ENCODE results near the gene FPGS.

DNA sequence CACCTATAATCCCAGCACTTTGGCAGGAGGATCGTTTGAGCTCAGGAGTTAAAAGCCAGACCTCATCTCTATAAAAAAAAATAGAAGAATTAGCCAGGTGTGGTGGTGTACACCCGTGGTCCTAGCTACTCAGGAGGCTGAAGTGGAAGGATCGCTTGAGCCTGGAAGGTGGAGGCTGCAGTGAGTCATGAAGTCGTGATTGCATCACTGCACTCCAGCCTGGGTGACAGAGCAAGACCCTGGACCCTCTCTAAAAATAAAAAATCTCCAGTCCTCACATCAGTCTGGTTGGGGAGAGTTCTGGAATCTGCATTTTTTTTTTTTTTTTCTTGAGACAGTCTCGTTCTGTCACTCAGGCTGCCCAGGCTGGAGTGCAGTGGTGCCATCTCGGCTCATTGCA is 9.3 kb downstream of the FPGS start:
- no peak for TF ChIP-seq POLR2A (IDR thresholded peaks at IDR 0.05)
- TF ChIP-seq EP300 (IDR thresholded peaks at IDR 0.05), result no peak
- TF ChIP-seq, protein P1, sequence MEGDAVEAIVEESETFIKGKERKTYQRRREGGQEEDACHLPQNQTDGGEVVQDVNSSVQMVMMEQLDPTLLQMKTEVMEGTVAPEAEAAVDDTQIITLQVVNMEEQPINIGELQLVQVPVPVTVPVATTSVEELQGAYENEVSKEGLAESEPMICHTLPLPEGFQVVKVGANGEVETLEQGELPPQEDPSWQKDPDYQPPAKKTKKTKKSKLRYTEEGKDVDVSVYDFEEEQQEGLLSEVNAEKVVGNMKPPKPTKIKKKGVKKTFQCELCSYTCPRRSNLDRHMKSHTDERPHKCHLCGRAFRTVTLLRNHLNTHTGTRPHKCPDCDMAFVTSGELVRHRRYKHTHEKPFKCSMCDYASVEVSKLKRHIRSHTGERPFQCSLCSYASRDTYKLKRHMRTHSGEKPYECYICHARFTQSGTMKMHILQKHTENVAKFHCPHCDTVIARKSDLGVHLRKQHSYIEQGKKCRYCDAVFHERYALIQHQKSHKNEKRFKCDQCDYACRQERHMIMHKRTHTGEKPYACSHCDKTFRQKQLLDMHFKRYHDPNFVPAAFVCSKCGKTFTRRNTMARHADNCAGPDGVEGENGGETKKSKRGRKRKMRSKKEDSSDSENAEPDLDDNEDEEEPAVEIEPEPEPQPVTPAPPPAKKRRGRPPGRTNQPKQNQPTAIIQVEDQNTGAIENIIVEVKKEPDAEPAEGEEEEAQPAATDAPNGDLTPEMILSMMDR (IDR thresholded peaks at IDR 0.05), result no peak

Measured in ovary (tissue), 3 donors.